T follicular helper cell (primary cell): ENCODE measurements around the gene ANKRD44.

ENCODE experiments used
- DNase-seq: peaks from one replicate; pipeline ENCODE4 v3.0.0-alpha.2; 2020; ENCODE audit warnings: low read depth

ANKRD44 gene

DNA sequence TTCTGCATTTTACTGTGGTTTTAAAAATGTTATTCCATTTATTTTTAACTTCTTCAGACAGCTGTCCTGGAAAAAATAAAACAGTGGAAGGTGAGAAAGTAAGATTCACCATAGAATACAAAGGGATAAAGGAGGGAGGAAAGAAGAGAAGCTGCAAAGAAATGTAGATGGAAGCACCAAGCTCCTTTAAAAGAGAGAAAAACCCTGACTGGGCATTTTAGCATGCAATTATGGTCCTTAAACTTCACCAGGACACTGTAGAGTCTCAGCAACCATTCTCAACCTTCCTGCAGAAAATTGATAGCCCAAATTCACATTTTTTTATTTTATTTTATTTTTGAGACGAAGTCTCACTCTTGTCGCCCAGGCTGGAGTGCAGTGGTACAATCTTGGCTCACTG is 11.6 kb upstream of the ANKRD44 start:
- DNase-seq, result no peak

DNA sequence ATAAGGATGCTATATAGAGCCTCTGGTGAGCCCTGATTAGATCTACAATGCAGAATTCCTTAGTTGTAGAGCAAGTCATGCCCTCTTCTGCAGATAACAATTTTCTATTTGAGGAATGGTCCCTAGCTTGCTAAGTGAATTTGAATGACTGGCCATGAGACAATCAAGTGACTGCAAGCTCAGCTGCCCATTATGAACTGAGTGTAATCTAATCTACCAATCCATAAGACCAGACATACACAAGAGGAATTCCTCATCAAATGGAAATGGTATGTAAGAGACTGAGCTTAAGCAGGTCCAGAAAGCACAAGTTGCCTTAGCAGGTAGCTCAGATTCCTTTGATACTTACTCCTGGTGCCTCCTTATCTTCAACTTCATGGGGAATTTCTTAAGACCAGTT is 4.8 kb upstream of the ANKRD44 start:
- DNase-seq, result no peak

DNA sequence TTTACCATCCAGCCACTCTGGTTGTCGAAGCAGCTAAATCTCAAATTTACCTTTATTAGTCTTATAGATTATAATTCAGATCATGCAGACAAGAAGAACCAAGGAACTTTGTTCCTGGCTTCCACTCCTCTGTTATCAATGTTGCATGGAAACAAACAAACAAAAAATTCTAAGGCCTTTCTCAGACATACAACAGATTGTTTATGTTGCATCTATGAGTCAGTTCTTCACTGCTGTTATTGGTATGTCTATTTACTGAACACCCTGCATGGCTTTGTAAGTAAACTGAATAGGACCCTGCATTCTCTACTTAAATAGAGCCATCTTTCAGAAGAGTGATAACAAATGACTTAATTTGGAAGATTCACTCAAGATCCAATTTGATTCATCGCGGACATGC is 1.6 kb upstream of the ANKRD44 start:
- DNase-seq, result no peak

DNA sequence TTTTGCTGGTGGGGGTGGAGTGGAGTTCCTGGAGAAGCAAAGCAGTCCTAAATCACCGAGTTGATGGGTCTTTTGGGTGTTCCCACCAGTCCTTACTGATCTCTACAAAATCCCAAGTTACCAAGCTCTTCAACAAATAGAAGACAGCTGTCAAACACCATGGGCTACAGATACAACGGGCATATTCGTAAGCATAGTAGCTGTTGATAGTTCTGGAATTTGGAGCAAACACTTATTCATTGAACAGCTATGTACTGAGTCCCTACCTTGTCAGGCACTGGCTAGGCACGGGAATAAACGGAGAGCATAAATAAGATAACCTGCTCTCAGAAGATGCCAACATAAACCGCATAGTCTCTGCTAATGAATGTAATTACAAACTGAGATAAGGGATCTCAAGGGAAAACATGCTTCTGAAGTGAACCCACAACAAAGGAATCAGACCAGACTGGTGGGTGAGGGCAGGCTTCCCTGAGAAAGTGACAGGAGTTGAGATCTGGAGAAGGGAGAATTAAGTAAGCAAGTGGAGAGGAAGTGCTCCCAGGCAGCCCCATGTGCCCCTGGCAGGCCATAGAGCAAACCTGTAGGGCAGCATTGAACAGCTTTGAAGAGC is 947 bp upstream of the ANKRD44 start:
- DNase-seq, result no peak

DNA sequence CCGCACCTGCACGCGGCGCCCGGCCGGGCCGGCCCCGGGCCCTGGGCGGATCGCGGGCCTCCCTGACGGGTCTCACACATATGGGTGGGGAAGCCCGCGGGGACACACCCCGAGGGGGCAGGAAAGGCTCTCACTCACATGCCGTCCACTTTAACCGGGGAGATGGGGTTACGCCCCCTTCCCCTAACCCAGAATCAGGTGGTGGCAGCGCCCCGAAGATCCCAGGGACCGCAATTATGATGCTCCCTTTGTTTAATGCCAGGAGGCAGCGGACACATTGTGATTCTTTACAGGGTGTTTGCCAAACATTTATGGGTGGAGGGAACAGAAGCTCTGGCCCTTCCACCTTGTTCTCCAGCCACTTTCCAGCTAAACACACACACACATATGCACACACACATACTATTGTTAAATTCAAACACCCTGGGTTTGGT is 424 bp upstream of the ANKRD44 start:
- DNase-seq, result no peak

DNA sequence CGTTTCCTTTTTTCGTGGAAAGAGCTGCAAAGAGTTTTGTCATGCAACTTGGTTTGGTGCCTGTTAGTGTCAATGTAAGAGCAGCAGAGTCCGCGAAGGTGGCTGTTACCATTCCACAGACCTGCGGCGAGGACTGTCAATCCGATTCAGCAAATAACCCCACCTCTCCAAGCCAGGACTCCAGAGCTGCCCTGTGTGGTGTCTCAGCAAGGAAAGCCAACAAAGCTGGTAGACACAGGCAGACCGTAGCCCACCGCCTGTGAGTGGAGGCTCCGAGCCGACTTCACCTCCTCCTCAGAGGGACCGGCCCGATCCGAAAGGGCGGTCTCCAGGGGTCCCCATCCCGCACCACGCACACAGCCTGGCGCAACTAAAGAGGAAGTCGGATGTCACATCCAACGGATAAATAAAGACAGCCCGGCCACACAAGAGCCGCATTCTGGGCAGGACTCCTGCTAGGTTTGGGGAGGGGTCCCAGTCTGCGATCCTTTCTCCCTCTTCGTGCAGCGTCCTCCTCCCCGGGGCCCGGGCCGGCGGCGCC is 819 bp downstream of the ANKRD44 start:
- no peak for DNase-seq

DNA sequence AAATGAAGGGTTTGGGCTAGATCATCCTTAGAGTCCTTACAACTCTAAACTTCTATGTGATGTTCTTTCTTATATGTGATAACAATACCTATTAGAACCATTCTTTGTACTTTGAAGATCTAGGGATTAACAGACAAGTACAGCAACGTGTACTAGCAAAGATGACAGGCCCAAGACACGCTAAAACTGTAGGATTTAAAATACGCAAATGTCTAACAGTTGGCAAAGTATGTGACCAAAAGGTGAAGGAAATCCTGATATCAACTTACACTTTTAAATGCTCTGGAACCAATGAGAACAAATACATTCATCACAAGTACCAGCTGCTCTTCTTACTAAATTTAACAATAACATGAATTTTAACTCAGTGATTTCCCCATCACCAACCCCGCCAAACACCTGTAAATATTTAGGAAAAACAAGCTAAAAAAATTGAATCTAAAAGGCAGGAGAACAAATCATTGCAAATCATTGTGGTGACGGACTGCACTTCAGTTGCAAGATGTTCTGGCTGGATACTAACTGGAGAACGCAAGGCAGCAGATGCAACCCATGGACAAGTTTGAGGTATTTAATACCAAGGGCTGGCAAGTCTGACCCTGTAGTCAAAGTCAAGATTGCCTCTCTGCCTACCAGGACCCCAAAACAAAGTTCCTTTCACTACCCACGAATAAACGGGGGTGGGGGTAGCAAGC is 1.4 kb downstream of the ANKRD44 start:
- no peak for DNase-seq

DNA sequence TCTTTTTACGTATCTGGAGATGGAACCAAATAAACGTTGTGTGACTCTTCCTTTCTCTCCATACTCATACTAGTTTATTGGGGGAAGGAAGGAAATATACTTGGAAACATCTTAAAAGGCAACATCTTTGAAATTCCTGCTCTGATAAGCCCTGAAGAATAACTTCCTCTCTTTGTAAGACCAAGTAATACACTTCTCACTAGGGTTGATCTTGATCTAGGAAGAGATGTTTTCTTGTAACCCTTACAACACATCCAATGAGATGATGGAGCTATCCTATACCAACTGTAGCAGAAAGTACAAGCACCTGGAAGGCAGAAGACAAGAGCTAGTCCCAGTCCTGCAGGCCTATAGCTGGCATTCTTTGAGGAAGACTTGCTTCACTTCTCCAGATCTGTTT is 2.0 kb downstream of the ANKRD44 start:
- DNase-seq, result no peak

DNA sequence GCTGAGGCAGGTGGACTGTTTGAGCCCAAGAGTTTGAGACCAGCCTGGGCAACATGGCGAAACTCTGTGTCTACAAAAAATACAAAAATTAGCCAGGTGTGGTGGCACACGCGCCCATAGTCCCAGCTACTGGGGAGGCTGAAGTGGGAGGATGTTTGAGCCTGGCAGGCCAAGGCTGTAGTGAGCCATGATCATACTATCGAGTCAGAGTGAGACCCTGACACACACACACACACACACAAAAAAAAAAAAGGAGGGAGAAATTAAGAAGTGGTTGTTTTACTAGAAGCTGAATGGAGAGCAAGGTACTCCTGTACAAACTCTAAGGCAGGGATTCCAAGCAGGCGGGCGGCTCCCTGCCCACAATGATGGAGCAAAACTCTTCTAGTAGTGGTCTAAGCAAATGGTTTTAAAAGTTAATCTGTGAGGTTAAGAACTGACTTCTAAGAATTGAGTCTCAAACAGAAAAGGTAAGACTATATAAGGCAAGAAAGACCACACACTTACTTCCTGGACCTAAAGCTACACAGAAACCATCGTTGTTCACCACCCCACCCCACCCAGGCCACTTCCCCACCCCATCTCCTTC is 2.6 kb downstream of the ANKRD44 start:
- no peak for DNase-seq

DNA sequence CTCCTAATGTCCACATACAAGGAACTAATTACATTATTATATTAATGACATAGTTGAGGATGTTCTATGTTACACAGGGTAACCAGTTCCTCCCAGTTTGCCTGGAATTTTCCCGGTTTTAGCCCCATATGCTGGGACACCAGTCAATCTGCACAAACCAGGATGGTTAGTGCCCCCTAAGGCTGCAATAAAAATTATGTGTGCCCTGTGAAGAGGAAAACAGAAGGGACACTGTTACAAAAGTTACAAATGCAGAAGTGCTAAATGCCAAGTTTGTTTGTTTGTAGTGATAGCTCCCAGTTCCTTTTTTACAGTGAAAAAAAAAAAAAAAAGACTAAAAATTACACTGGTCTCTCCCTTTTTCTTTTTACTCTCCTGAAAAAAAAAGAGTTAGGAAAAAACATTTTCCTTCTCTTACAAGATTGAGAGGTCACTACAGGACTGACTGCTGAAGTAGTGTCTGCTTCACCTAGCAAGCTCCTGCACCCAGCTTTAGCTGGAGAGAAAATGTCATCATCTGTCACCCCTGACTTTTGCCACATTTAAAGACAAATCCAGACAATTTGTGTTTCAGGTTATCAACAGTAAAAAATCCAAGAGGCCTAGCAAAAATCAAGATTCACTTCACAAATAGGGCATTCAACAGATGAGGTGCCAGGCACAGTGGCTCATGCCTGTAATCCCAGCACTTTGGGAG is 3.2 kb downstream of the ANKRD44 start:
- DNase-seq, result no peak

DNA sequence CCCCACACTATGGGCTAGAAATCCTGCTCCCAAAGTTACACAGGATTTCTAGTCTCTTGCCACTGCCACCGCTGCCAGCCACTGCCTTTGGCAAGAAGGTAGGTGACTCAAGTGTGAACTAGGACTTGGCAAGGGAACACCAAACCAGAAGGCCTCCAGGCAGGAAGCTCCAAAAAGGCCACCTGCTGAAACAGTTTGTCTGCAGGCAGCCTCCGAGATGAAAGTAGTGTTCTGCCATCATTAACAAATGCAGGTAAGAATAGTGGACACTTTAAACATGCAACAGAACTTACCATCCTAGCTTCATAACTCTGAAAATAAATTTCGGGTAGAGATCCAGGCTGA is 3.9 kb downstream of the ANKRD44 start:
- DNase-seq, result no peak

DNA sequence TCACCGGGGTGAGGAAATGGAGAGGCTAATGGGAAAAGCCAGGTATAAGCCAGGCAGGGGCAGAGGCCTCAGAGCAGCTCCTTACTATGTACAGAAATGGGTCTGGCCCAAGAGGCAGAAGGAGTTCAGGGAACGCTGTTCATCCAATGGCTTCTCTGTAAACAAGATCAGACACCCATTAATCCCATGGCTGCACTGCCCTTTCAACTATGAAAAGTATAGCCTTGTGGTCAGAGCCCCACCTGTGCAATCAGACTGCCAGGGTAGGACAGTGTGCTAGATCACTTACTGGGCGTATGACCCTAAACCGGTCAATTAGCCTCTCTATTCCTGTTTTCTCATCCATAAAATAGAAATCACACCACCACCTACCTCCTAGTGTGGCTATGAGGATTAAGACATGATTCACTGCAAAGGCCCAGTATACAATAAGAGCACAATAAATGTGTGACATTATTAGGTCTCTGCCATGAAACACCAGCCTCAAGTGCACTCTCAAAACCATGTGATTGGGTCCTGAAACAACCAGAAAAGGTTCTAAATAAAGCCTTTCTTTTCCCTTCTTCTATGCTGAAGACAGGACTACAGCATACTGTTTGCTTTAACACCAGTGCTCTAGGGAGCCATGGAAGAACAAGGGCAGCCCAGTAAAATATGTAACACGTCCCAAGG is 4.4 kb downstream of the ANKRD44 start:
- DNase-seq, result no peak

DNA sequence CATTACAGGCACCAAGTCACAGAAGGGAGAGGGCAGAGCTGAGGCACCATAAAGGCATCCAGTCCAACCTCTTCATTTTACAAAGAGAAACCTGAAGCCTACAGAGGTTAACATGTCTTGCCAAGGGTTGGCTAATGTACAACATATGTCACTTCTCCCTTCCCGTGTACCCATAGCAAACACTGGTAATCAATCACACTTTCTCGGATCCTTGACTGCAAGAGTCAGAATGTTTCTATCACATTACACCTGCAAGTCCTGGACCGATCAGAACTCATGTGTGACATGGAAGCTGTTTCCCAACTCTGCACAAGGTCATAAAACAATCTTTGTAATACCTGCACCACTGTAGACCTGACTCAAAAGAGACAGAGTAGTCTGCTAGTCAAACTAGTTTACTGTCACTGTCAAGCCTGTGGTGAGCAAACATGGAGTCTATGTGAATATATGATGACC is 6.0 kb downstream of the ANKRD44 start:
- no peak for DNase-seq

DNA sequence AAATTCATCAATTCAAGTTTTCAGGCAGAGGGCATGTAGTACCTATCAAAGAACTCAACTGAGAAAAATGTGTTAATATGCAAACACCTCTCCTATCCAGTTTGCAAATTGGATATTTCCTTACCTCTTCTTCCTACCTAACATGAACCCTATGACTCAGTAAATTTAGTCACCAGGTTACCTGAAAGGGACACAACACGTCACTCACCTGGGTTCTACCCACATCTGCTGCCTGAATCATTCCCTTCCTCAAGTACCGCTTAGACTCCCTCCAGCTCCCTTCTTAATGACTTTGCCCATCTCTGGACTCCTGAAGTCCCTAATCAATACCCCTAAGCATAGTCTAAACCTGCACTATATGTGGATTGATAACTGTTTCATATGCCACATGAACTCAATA is 10.4 kb downstream of the ANKRD44 start:
- DNase-seq, result no peak

DNA sequence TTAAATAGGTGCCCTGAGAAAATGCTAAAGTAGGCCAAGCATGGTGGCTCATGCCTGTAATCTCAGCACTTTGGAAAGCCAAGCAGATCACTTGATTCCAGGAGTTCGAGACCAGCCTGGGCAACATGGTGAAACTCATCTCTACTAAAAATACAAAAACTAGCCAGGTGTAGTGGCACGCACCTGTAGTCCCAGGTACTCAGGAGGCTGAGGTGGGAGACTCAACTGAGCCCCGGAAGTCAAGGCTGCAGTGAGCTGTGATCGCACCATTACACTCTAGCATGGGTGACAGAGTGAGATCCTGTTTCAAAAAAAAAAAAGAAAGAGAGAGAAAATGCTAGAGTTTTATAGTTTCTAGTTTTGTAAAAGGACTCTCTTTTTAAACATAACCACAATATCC is 12.0 kb downstream of the ANKRD44 start:
- no peak for DNase-seq

DNA sequence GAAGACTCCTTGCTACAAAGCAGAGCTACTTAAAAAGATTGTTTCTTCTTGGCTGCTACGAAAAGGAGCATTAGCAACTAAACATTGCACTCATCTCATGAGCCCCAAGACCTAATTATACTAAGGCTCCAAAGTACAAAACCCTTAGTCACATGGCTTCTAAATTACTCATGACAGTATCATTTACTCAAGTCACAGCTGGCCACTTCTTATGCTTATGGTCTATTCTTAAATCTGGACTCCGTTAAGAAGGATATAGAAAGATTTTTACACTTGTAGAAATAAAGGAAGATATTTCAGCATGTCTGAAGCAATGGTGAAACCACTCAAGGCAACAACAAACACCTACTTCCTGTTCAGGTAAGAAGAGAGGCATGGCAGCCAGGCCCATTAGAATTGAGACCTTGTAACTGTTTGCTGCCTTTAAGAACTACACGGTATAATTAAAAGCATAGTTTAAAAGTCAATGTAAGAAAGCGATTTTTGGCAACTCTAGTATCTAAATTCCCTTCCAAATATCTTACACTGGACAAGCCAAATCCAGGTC is 12.7 kb downstream of the ANKRD44 start:
- no peak for DNase-seq

DNA sequence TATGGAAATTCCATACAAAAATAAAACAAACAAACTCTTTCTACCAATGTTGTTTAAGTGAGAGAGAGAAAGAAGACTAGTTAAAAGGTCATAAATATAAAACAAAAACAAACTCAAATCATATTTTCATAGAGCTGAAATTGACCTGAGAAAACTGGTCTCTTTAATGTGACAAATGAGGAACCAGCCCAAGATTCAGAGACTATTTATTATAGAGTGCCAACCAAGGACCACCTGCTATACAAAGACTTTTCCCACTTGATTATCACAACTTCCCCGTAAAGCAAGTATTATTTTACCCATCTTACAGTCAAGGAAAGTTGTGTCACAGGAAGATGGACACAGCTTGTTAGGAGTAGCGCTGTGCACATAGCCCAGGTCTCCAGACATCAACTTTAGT is 13.3 kb downstream of the ANKRD44 start:
- DNase-seq, result no peak

DNA sequence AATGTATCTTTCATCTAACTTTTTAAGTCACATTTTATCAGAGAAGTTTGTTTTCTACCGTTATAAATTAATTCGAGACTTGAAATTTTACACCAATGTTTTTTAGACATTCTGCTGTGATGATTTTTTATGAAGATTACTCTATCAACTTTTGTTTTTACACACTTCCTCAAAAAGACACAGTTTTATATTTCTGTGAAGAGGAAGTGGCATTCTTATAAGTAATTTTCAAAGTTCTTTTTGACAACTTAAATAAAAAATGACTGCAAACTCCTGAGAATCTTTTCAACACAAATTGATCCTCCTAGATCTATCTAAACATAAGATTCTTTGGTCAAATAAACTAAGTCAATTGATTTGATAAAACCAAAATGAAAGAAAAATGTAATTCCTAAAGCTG is 13.7 kb downstream of the ANKRD44 start:
- DNase-seq, result no peak

DNA sequence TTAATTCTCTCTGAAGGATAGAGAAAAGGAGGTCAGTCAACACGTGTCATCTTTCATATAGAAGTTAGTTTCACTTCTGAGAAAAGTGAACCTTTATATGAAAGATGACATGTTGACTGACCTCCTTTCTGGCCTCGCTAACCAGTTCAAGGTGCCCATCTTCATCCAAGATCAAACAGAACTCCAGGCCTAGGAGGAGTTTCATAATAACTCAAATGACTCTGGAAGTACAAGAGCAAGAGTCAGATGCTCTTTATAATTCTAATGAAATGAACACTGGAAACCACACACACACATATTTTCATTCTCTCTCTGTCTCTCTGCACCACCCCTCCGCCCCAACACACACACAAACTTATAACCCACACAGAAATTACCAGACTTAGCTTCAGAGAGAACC is 16.3 kb downstream of the ANKRD44 start:
- no peak for DNase-seq

DNA sequence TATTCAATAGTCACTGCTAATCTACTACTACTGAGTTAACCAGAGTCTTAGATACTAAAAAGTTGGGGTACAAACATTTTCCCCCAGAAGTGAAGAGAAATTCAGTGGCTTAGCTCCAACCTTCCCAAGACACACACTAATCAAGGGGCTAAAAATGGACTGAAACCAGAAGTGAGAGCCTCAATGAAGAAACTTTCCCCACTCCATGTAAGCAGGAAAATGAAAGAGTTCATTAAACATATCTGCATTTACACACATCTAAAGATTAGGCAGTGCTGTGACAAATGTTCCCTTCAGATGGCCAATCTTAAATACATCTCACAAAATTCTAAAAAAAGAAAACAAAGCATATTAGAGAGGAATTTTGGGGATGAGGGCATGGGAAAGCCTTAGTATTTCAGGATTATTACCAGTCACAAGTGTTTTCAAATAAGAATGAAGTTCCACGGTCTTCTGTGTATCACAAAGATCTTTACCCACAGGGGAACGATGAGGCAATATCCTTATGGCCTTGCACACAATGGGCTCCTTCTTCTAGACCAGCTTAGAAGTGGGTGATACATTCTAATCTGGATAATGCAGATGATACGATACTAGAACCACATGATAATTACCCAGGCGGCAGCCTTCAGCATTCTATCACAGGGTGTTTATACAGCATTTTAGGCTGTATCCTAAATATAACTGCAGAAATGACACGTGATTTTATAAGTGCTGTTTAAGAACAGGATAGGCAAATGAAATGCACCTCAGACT is 17.1 kb downstream of the ANKRD44 start:
- DNase-seq, result no peak

DNA sequence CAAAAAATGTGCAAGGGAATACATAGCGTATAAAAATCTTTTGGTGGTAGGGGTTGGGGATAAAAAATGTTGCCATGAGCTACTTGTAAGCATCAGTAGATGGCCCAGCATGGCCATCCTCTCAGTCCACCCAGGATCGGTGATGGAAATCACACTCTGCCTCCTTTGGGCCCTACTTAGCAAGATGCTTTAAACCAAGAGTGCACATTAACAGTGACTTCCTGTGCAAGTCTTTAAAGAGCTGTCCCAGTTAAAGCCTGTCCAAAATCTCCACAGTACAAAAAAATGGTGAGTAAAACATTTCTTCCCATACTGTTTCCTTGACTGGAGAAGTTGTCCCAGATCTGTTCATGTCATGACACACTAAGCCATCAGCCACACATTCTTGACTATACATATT is 18.0 kb downstream of the ANKRD44 start:
- DNase-seq, result no peak
